GM10266 (cell line): ENCODE measurements around the gene CPZ.

Experiments
- DNase-seq: peaks from one replicate; pipeline ENCODE4 v3.0.0; 2012; ENCODE audit errors: extremely low spot score
- TF ChIP-seq, protein P1 (sequence below): IDR thresholded peaks from 2 replicates; pipeline ENCODE4 v1.5.1; 2012; ENCODE audit warnings: mild to moderate bottlenecking, low read depth; ENCODE audit not compliant: control insufficient read depth, insufficient read depth; ENCODE audit errors: missing control alignments

The CPZ gene

GRCh38 chr4:8546766-8547107 is 45.8 kb upstream of the CPZ start:
- TF ChIP-seq, protein P1, sequence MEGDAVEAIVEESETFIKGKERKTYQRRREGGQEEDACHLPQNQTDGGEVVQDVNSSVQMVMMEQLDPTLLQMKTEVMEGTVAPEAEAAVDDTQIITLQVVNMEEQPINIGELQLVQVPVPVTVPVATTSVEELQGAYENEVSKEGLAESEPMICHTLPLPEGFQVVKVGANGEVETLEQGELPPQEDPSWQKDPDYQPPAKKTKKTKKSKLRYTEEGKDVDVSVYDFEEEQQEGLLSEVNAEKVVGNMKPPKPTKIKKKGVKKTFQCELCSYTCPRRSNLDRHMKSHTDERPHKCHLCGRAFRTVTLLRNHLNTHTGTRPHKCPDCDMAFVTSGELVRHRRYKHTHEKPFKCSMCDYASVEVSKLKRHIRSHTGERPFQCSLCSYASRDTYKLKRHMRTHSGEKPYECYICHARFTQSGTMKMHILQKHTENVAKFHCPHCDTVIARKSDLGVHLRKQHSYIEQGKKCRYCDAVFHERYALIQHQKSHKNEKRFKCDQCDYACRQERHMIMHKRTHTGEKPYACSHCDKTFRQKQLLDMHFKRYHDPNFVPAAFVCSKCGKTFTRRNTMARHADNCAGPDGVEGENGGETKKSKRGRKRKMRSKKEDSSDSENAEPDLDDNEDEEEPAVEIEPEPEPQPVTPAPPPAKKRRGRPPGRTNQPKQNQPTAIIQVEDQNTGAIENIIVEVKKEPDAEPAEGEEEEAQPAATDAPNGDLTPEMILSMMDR, result no peak
- no peak for DNase-seq

DNA sequence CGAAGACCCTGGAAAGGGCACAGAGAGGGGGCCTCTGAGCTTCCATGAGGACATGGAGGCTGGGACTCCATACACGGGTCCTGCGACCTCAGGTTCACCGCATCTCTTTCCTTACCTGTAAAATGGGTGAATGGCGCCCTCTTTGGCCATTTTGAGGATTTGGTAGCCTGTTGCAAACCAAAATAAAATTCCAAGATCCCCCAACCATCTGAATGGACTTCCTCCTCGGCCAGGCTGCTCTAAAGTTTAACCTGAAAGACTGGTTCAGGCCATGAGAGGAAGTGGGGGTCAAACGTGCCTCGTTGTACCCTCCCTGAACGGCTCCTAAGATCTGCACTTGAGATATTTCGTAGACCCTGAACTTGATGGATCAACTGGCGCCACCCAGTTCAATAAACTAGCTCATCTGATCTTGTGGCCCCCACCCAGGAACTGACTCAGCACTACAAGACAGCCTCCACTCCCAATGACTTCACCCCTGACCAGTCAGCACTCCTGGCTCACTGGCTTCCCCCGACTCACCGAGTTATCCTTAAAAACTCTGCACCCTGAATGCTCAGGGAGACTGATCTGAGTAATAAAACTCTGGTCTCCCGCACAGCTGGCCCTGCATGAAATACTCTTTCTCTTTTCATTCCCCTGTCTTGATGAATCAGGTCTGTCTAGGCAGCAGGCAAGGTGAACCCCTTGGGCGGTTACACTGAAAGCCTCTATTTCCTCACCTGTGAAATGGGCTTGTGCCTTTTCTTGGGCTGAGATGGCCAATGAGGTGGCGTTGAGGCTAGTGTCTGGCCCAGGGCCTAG is 45.3 kb upstream of the CPZ start:
- TF ChIP-seq, protein P1, result peak; percentile 63
- DNase-seq, result peak; percentile 60

- TF ChIP-seq, protein P1, result no peak
- no peak for DNase-seq
Measured at GRCh38 chr4:8547912-8548730, 44.4 kb upstream of the CPZ start.

DNA sequence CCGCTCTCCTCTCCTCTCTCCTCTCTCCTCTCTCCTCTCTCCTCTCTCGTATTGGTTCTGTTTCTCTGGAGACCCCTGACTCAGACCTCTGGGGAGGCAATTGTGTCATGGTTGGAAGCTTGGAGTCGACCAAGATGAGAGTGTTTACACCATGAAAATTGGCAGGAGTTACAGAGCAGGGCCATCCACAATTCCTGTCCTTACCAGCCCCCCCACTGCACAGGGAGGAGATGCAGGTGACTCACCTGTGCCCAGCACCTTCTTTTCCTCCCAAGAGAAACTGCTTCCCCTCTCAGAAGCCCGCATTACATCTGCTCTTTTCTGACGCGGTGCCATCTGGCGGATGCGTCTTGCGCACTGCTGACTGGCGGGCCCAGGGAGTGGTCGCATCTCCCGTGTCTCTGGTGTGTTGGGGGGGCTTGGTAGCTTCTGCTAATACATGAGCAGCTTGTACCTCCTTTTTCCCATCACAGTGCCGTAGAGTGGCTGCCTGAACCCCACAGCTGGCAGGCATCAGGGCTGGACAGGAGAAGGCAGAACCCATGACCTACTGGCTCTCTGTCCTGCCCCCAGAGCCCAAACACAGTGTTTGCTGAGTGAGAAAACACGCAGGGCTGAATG is 43.7 kb upstream of the CPZ start:
- TF ChIP-seq, protein P1, result no peak
- no peak for DNase-seq

DNA sequence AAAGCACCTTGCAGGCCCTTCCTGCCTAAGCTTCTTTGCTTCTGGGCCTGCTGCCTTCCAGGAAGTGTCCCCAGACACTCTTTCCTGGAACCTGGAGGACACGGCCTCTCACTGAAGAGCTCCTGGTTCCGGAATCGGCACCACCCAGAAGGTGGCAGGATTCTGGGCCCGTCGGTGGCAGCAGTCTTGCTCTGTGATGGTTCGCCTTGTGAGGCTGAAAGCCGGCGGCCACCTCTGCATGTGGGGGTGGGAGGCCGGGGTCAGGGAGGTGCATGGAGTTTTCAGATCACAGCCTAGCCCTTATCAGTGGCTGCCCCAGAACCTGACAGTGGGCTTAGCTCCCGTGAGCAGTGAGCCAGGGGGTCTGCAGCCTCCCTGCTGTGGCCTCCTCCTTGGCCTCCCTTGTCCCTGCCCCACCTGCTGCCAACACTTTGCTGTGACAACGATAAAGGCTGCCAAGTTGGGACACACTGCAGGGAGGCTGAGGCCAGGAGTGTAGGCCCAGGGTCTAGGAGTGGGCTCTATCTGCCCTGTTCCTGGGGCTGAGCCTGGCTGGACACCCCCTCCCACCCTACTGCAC is 43.1 kb upstream of the CPZ start:
- TF ChIP-seq, protein P1, result no peak

GRCh38 chr4:8550691-8551090 is 41.9 kb upstream of the CPZ start:
- TF ChIP-seq, protein P1, result no peak
- no peak for DNase-seq

More for the DNA sequence above, 43.1 kb upstream of the CPZ start:
- no peak for DNase-seq
